ENCODE results near the gene LNPEP.

LNPEP gene

GRCh38 chr5:96968074-96968473 lies 32.2 kb downstream of the LNPEP start:
- TF ChIP-seq CTCF (IDR thresholded peaks at IDR 0.05; ENCODE audit: insufficient read depth, low read depth, low read length, missing control alignments), result no peak
- DNase-seq (ENCODE audit: low read depth), result no peak
- no peak overlapping the region for H3K4me3 ChIP-seq (ENCODE audit: low read depth, low read length)

DNA sequence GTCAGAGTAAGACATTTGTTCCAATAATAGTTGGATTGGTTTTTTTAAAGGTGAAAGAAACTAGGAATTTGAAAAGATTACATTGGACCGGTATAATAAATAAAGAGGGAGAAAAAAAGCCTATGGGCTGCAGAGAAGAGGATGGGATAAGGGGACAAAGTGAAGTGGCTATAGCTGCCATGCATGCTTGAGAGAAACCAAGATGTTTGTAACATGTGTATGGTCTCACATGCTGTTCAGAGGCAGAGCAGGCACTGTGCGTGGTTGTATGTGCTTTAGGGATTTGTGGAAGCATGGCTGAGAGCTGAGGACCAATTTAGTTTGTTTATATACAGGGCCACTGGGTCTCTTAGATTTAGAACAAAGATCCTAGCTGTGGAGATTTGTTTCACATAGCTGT lies 32.7 kb downstream of the LNPEP start:
- no peak for TF ChIP-seq CTCF (IDR thresholded peaks at IDR 0.05; ENCODE audit: insufficient read depth, low read depth, low read length, missing control alignments)
- no peak overlapping the region for H3K4me3 ChIP-seq (ENCODE audit: low read depth, low read length)
- no peak for DNase-seq (ENCODE audit: low read depth)

- H3K4me3 ChIP-seq (ENCODE audit: low read depth, low read length), result no peak overlapping the region
- no peak for TF ChIP-seq CTCF (IDR thresholded peaks at IDR 0.05; ENCODE audit: insufficient read depth, low read depth, low read length, missing control alignments)
- no peak for DNase-seq (ENCODE audit: low read depth)
Measured at GRCh38 chr5:96969366-96969765, 33.5 kb downstream of the LNPEP start.

- no peak overlapping the region for H3K4me3 ChIP-seq (ENCODE audit: low read depth, low read length)
- TF ChIP-seq CTCF (IDR thresholded peaks at IDR 0.05; ENCODE audit: insufficient read depth, low read depth, low read length, missing control alignments), result no peak
- DNase-seq (ENCODE audit: low read depth), result no peak
Measured at GRCh38 chr5:96972599-96973334, 36.9 kb downstream of the LNPEP start.

GRCh38 chr5:96973532-96974401 lies 37.9 kb downstream of the LNPEP start:
- TF ChIP-seq CTCF (IDR thresholded peaks at IDR 0.05; ENCODE audit: insufficient read depth, low read depth, low read length, missing control alignments), result no peak
- no peak for DNase-seq (ENCODE audit: low read depth)
- H3K4me3 ChIP-seq (ENCODE audit: low read depth, low read length), result no peak overlapping the region

- DNase-seq (ENCODE audit: low read depth), result no peak
- H3K4me3 ChIP-seq (ENCODE audit: low read depth, low read length), result no peak overlapping the region
- TF ChIP-seq CTCF (IDR thresholded peaks at IDR 0.05; ENCODE audit: insufficient read depth, low read depth, low read length, missing control alignments), result no peak
Measured at GRCh38 chr5:96975656-96976055, 39.8 kb downstream of the LNPEP start.

Data from GM12865 (cell line).